HL-60 (cell line): ENCODE data around the gene SETD3.

ENCODE experiments used
- POLR2AphosphoS5 ChIP-seq: IDR thresholded peaks from 2 replicates; pipeline ENCODE4 v1.6.1; 2012; ENCODE audit warnings: low read depth
- TF ChIP-seq, protein P1 (sequence below): IDR thresholded peaks from one replicate; pipeline ENCODE4 v1.5.1; 2011; ENCODE audit warnings: low read length, control low read depth, inconsistent platforms; ENCODE audit not compliant: insufficient read depth

DNA sequence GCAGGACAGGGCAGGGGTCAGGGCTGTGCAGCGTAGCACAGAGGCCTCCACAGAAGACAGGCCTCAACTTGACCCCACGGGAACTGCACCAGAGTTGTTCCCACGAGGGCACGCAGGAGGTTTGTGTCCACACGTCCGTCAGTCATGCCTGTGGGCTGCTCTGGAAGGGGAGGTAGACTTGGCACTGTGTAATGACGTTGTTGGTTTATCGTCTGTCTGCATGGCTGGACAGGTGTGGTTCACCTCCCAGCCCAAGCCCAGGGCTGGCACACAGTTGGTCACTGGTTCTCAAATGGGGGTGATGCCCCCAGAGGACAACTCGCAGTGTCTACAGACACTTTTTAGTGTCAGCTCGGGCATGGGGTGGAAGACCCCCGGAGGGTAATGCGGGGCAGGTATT, 46.4 kb upstream of the SETD3 start:
- no peak for TF ChIP-seq POLR2AphosphoS5
- TF ChIP-seq, protein P1, sequence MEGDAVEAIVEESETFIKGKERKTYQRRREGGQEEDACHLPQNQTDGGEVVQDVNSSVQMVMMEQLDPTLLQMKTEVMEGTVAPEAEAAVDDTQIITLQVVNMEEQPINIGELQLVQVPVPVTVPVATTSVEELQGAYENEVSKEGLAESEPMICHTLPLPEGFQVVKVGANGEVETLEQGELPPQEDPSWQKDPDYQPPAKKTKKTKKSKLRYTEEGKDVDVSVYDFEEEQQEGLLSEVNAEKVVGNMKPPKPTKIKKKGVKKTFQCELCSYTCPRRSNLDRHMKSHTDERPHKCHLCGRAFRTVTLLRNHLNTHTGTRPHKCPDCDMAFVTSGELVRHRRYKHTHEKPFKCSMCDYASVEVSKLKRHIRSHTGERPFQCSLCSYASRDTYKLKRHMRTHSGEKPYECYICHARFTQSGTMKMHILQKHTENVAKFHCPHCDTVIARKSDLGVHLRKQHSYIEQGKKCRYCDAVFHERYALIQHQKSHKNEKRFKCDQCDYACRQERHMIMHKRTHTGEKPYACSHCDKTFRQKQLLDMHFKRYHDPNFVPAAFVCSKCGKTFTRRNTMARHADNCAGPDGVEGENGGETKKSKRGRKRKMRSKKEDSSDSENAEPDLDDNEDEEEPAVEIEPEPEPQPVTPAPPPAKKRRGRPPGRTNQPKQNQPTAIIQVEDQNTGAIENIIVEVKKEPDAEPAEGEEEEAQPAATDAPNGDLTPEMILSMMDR, result no peak
